GM12878 (cell line): ENCODE results near the gene MVB12B. TPM values are rescaled to one million over a fixed set of nuclear protein-coding genes. Genes with fewer than 3 reads are reported as not detected.
A peak's percentile ranks its signal among the peaks of the same experiment; 100 is the strongest.

ENCODE experiments used
- ATF3 ChIP-seq: IDR thresholded peaks from 2 replicates; pipeline ENCODE4 v1.6.1; 2011; ENCODE audit warnings: low read depth, mild to moderate bottlenecking, low read length, moderate library complexity, borderline replicate concordance; ENCODE audit errors: extremely low read depth
- BCL11A ChIP-seq: IDR thresholded peaks from 2 replicates; pipeline ENCODE4 v1.6.1; 2011; ENCODE audit warnings: low read depth, low read length
- BHLHE40 ChIP-seq, 2 experiments: fragments of 450-650 bp in 1 of 2; IDR thresholded peaks; 2 replicates each; pipeline ENCODE4 v1.6.1; 2011 to 2017; ENCODE audit warnings: low read depth in 2 of 2, borderline replicate concordance in 1 of 2, improper control_type of control experiment in 1 of 2, low read length in 1 of 2, mild to moderate bottlenecking in 1 of 2
- CBFB ChIP-seq: IDR thresholded peaks from 2 replicates; pipeline ENCODE4 v1.6.1; 2016; ENCODE audit warnings: antibody characterized with exemption, low read depth
- CUX1 ChIP-seq: IDR thresholded peaks from 2 replicates; pipeline ENCODE4 v1.6.1; 2012; ENCODE audit warnings: improper control_type of control experiment, low read depth, low read length; ENCODE audit not compliant: insufficient replicate concordance
- E4F1 ChIP-seq: fragments of 450-650 bp; IDR thresholded peaks from 2 replicates; pipeline ENCODE4 v1.6.1; 2018; ENCODE audit warnings: borderline replicate concordance, mild to moderate bottlenecking; ENCODE audit not compliant: partially characterized antibody
- EGR1 ChIP-seq, 2 experiments: IDR thresholded peaks; 1 replicate in 1 of 2; 2 replicates in 1 of 2; pipeline ENCODE4 v1.6.1; 2011 to 2012; ENCODE audit warnings: low read depth in 2 of 2, low read length in 2 of 2, borderline replicate concordance in 1 of 2, mild to moderate bottlenecking in 1 of 2, moderate library complexity in 1 of 2
- FOXM1 ChIP-seq: IDR thresholded peaks from 2 replicates; pipeline ENCODE4 v1.6.1; 2012; ENCODE audit warnings: low read depth, mild to moderate bottlenecking, inconsistent platforms, low read length, moderate library complexity
- IKZF1 ChIP-seq: fragments of 450-650 bp; conservative IDR thresholded peaks from 2 replicates; pipeline ENCODE4 v1.6.1; 2017; ENCODE audit warnings: antibody characterized with exemption, mild to moderate bottlenecking
- IKZF2 ChIP-seq, 2 experiments: fragments of 450-650 bp; IDR thresholded peaks; 2 replicates each; pipeline ENCODE4 v1.6.1; 2017; ENCODE audit warnings: mild to moderate bottlenecking in 2 of 2, moderate library complexity in 2 of 2
- IRF3 ChIP-seq: fragments of 450-650 bp; IDR thresholded peaks from 2 replicates; pipeline ENCODE4 v1.6.1; 2014; ENCODE audit warnings: mild to moderate bottlenecking
- JUNB ChIP-seq: IDR thresholded peaks from 2 replicates; pipeline ENCODE4 v1.6.1; 2016; ENCODE audit warnings: antibody characterized with exemption, mild to moderate bottlenecking
- JUND ChIP-seq: IDR thresholded peaks from 2 replicates; pipeline ENCODE4 v1.6.1; 2012; ENCODE audit warnings: low read depth, mild to moderate bottlenecking, low read length, improper control_type of control experiment, moderate library complexity
- MTA3 ChIP-seq: IDR thresholded peaks from 2 replicates; pipeline ENCODE4 v1.6.1; 2012; ENCODE audit warnings: low read length, inconsistent platforms, borderline replicate concordance
- PAX8 ChIP-seq: fragments of 450-650 bp; IDR thresholded peaks from 2 replicates; pipeline ENCODE4 v1.6.1; 2017; ENCODE audit warnings: mild to moderate bottlenecking, moderate library complexity
- PKNOX1 ChIP-seq: fragments of 450-650 bp; IDR thresholded peaks from 2 replicates; pipeline ENCODE4 v1.6.1; 2016; ENCODE audit warnings: mild to moderate bottlenecking
- PML ChIP-seq: IDR thresholded peaks from 2 replicates; pipeline ENCODE4 v1.6.1; 2012; ENCODE audit warnings: low read length, inconsistent platforms
- RUNX3 ChIP-seq: IDR thresholded peaks from 2 replicates; pipeline ENCODE4 v1.6.1; 2012; ENCODE audit warnings: low read length, inconsistent platforms
- TBL1XR1 ChIP-seq: IDR thresholded peaks from 2 replicates; pipeline ENCODE4 v1.6.1; 2012; ENCODE audit warnings: low read depth, low read length, improper control_type of control experiment
- ZNF217 ChIP-seq: fragments of 450-650 bp; IDR thresholded peaks from 2 replicates; pipeline ENCODE4 v1.6.1; 2017; ENCODE audit warnings: antibody characterized with exemption, mild to moderate bottlenecking
- polyA plus RNA-seq, 11 experiments: library from polyadenylated mRNA; depleted of rRNA in 4 of 11; unstranded in 6 of 11; stranded (reverse) in 5 of 11; fragments of >200 nt; fragmentation: Nextera tagmentation in 4 of 11; fragmentation: Illumina TruSeq in 1 of 11; extraction: Ambion mirVana in 4 of 11; extraction: Trizol in 1 of 11; gene quantifications; 1 replicate in 1 of 11; 2 replicates in 10 of 11; pipeline versions ENCODE4 v1.2.1 to v1.2.3, GENCODE V29; 2011 to 2016; ENCODE audit warnings: inconsistent platforms in 2 of 11, missing spikeins in 2 of 11, low read depth in 1 of 11
- total RNA-seq, 4 experiments: library from RNA; depleted of rRNA in 3 of 4; stranded (reverse); fragments of >200 nt in 3 of 4; fragmentation: Illumina TruSeq in 1 of 4; extraction: Trizol in 1 of 4; gene quantifications; 2 replicates each; pipeline versions ENCODE4 v1.2.1 to v1.2.3, GENCODE V29; 2013 to 2021

Gene MVB12B
- total and polyA plus RNA-seq, 10 of the 15 experiments (the other 5 are each of a cell fraction or from before 2014, with no cell fraction given): 0.08 TPM; not detected in 9

GRCh38 chr9:126411225-126411947, 84.8 kb downstream of the MVB12B start (continued):
- TF ChIP-seq BHLHE40 (IDR thresholded peaks at IDR 0.05; ENCODE audit: borderline replicate concordance in 1 of 2, low read depth in 2 of 2, low read length in 1 of 2) (peak in 1 of 2 experiments; percentile 43; a peak in 1 of 4 replicates), IKZF1 (peak; percentile 40; the same call in 1 of the 2 replicates), PML (no peak), PKNOX1 (peak; percentile 88), FOXM1 (0 out of 2 replicates have a peak, but pooled peaks have one; percentile 47), IRF3 (no peak), CBFB (0 out of 2 replicates have a peak, but pooled peaks have one; percentile 66), EGR1 (IDR thresholded peaks at IDR 0.05; ENCODE audit: borderline replicate concordance in 1 of 2, low read depth in 2 of 2, low read length in 2 of 2) (no peak), E4F1 (no peak), BCL11A (peak; percentile 51; the same call in 1 of the 2 replicates), ZNF217 (peak; percentile 73; the same call in 1 of the 2 replicates), RUNX3 (peak; percentile 95), IKZF2 (IDR thresholded peaks at IDR 0.05) (peak; percentile 73 to 79), JUND (no peak), MTA3 (no peak; the same call in 1 of the 2 replicates), PAX8 (peak; percentile 98), ATF3 (no peak), JUNB (peak; percentile 39; the same call in 1 of the 2 replicates), TBL1XR1 (peak; percentile 73), CUX1 (peak; percentile 89)
